Left colon (tissue), 2 donors: ENCODE data around the gene CCDC88A. TPM values are rescaled to one million over a fixed set of nuclear protein-coding genes. Genes with fewer than 3 reads are reported as not detected.
A peak's percentile ranks its signal among the peaks of the same experiment; 100 is the strongest.
"Not testable (repeated sequence)": the region's sequence is repeated elsewhere in the genome, so short reads cannot be mapped to it uniquely, and the experiment has no call there.

Source experiments
- ATAC-seq: fragments of 200-7000 bp; cut with Tn5 transposase; one replicate; pipeline ENCODE4 v1.9.1; 2020; ENCODE audit warnings: mild to moderate bottlenecking, moderate library complexity
- DNase-seq, 2 donors: peaks; one replicate each; pipeline ENCODE4 v3.0.0-alpha.2; 2020
- intact Hi-C, 2 donors: fragments of 100-400 bp; cut with DNase I in 1 of 2; cut with micrococcal nuclease in 1 of 2; formaldehyde crosslinking; loops; one replicate each; pipeline versions ENCODE4 v1.11.2 to v1.14.0; 2022; cut with DNase I, micrococcal nuclease
- total RNA-seq, 2 donors: library from RNA; stranded (reverse); fragmentation: NEBNext Ultra II Directional; extraction: Animal tissue kit (Norgen Biotek cat#: 25700); gene quantifications; one replicate each; pipeline ENCODE4 v1.2.1, GENCODE V29; 2021
- donor health status: DM: no; HTN: no; CAD: no.
- donor health status: DM: yes; HTN: yes; CAD: no.

The CCDC88A gene
- total RNA-seq, 2 donors from 2014 or later, result 5.5 to 13.4 TPM

DNA sequence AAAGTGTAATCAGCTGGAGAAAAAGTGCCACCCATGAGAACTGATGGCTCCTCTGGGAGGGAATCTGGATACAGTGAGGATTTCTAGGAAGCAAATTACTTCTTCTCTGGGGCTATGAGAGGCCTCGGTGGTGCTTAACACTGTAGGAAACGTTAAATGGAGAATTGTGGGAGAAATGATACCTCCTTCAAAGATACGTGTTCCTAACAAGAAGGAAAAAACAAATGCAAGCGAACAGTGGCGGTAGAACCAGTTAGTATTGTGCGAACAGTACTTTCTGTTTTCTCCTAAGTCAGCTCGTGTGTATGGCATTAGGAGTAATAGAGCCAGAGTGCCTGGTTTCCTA lies 150.0 kb downstream of the CCDC88A start:
- ATAC-seq (peak; percentile 32), DNase-seq (no peak)
- intact Hi-C loops, result no loop called here

DNA sequence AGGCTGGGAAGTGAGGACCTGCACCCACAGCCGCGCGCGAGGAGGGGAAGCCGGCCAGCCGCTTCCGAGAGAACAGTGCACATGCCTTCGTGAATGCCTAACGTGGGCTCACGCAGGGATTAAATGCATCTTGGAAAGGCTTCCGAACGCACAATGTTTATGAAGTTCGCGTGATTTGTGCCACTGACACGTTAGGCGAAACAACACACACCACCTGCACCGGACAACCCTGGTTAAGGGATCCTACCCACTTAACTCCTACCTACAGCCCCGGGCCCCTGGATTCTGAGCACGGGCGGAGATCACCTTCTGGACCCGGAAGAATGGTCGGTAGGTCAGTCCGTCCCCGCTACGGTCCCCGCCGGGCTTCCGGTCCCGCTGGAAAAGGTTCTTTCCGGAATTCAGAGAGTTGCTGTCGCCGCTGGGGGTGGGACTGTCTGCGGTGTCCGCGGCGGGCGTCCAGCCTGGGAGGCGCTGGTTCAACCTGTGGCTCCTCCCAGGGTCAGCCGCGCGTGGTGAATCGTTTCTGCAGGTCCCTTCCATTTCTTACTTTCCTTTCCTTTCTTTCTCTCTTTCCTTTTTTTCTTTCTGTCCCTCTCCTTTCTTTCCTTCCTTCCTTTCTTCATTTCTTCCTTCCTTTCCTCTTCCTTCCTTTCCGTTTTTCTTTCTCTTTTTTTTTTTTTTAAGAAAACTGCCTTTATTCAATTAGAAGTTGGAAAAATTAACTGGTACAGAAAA lies 150.6 kb downstream of the CCDC88A start, which contains the start of gene MTIF2:
MTIF2 (minus strand) TSS at position 325 of the 738 bp plus-strand sequence. CDS start 5,373 bp downstream, outside the sequence.
- DNase-seq, result peak; percentile 96 to 97
- intact Hi-C loops, result no loop called here
- peak; percentile 98 for ATAC-seq

DNA sequence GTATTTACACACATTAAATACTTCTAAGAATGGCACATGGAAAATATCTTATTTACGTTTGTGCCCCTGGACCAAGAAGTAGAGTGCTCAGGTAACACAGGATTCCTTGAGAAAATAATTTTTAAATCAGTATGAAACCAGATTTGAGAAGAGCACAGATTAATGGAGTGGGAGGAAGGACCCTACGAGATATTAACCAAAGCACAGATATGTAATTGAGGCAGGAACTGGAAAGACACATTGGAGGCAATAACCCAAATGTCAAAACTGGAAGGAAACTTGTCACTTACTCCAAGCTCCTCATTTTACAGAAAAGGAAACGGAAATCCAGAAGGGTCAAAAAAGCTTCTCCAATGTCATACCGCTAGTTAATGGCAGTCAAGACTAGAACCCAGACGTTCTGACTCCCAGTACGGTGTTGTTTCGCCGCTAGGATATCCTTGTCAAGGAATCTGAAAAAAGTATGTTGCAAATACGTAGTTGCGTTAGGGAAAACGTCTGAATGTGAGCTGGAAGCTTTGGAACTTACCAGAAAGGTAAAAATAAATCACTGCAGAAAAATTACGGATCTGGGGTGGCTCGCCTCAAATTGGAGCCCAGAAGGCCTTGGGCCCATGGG lies 151.3 kb downstream of the CCDC88A start:
- ATAC-seq (peak; percentile 35), DNase-seq (no peak)
- intact Hi-C loops, result no loop called here

DNA sequence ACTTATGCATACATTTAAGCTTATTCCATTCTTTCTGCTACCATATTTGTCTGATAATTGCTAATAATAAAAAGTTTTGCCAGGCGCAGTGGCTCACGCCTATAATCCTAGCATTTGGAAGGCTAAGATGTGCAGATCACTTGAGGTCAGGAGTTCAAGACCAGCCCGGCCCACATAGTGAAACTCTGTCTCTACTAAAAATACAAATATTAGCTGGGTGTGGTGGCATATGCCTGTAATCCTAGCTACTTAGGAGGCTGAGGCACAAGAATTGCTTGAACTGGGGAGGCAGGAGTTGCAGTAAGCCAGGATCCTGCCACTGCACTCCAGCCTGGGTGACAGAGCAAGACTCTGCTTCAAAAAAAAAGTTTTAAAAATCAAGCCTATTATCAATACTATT lies 160.1 kb downstream of the CCDC88A start:
- DNase-seq, ATAC-seq, intact Hi-C loops: not testable (repeated sequence)

DNA sequence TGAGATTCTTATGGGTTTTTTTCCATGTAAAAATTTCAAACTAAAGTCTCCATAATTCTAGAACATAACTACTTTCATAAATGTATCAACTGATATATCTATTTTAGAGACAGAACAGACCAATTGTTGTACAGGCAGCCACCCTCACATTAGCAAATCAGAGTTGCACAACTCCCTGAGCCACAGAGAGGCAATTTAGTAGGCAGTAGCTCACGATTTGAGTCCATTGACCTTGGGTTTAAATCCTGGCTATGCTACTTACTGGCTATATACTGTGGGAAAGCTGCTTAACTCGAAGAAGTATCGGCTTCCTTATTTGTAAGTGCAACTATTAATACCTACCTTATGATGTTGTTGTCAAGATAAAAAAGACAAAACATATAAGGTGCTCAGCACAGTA lies 166.8 kb downstream of the CCDC88A start:
- DNase-seq, result no peak
- no peak for ATAC-seq
- intact Hi-C loops, result no loop called here

DNA sequence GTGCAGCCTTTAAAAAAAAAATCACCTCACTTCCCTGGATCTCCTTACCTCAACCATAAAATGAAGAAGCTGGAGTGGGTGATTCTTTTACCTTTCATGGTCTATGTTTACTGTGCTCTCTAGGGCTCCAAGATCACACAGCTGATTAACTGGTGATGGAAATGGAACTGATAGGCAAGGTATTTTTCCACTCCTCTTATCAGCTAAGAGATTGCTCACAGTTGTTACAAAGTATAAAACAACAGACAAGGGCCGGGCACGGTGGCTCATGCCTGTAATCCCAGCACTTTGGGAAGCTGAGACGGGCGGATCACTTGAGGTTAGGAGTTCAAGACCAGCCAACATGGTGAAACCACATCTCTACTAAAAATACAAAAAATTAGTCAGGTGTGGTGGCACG lies 172.6 kb downstream of the CCDC88A start:
- intact Hi-C loops, result no loop called here
- no peak for ATAC-seq
- DNase-seq, result no peak

DNA sequence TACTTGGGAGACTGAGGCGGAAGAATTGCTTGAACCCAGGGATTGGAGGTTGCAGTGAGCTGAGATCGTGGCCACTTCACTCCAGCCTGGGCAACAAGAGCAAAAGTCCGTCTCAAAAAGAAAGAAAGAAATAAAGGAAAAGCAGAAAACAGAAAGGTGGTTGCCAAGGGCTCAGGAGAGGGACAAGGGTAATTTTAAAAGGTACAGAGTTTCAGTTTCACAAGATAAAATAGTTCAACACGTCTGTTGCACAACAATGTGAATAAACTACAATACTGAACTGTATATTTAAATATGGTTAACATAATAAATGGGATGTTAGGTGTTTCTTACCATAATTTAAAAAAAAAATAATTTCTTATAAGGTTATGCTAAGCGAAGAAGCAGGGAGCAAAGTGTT lies 174.2 kb downstream of the CCDC88A start:
- DNase-seq, result no peak
- intact Hi-C loops, result no loop called here
- no peak for ATAC-seq

DNA sequence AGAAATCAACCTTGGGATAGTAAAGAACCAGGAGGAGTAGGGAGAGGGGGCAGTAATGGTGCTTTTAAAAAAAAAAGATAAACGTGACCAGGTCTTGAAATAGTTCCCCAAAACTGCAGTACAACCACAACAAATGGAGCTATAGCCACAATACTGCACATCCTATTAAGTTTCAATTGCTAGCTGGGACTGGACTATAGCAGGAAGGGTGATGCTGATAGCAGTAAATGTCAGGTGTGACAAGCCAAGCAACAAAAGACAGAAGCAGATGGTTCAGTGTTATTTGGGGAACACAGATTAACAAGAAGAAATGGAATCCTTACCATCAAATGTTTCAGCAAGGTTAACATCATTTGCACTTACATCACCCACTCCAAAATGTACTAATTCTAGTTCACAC lies 177.0 kb downstream of the CCDC88A start:
- intact Hi-C loops, result no loop called here
- DNase-seq, result no peak
- no peak for ATAC-seq

DNA sequence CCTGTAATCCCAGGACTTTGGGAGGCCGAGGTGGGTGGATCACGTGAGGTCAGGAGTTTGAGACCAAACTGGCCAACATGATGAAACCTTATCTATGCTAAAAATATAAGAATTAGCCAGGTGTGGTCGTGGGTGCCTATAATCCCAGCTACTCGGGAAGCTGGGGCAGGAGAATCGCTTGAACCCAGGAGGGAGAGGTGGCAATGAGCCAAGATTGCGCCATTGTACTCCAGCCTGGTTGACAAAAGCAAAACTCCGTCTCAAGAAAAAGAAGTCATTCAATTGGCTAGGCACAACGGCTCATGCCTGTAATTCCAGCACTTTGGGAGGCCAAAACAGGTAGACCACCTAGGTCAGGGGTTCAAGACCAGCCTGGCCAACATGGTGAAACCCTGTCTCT lies 178.1 kb downstream of the CCDC88A start:
- ATAC-seq, intact Hi-C loops, DNase-seq: not testable (repeated sequence)

DNA sequence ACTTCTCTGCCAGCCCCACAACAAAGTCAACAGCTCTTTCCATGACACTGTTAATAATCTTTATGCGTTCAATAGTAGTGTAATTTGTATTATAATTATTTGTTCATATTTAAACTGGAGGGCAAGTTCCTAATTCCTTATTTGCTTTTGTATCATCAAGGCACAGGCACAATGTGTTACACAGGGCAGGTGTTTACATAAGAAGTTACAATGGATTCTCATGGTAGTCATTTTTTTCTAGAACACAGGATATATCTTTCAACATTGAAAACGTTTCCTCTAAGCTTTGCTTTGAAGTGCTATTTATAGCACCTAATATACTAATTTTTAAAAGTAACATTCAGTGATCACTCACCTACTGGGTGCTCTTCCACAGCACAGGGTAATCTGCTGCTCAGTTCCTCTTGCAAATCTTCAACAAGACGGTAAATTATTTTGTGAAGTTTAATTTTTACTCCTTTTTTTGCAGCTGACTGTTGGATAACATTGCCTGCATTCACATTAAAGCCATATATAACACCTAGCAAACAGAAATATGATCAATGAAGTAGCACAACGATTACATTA lies 179.9 kb downstream of the CCDC88A start:
- no peak for ATAC-seq
- intact Hi-C loops, result no loop called here

More for the DNA sequence above, 179.9 kb downstream of the CCDC88A start:
- DNase-seq, result no peak

Other genes starting within 250 kb of the CCDC88A start
- gene CLHC1, start 187.6 kb downstream of the CCDC88A start, total RNA-seq, result 1 to 10 TPM; 6.5 to 8.1 TPM
- gene RPS27A, start 187.2 kb downstream of the CCDC88A start, total RNA-seq, result 100 to 1,000 TPM; 656 to 661 TPM
- 10 to 100 TPM; 38.9 to 47.1 TPM for gene MTIF2, start 150.6 kb downstream of the CCDC88A start, total RNA-seq
- 10 to 100 TPM; 13.3 to 17.5 TPM for gene CFAP36, start 99.9 kb upstream of the CCDC88A start, total RNA-seq
- gene PPP4R3B, start 197.8 kb upstream of the CCDC88A start, total RNA-seq, result 10 to 100 TPM; 59.0 to 64.7 TPM